Mucosa of stomach (tissue), 1 donor: ENCODE results near the gene NCKAP5.
"Not testable (repeated sequence)": the region's sequence is repeated elsewhere in the genome, so short reads cannot be mapped to it uniquely, and the experiment has no call there.

ENCODE experiments used
- H3K27me3 ChIP-seq: one replicate; pipeline ENCODE4 v1.7.0; 2013; ENCODE audit warnings: mild to moderate bottlenecking, low read length; ENCODE audit not compliant: control insufficient read depth, insufficient read depth
- H3K36me3 ChIP-seq: one replicate; pipeline ENCODE4 v1.7.0; 2013; ENCODE audit warnings: low read length; ENCODE audit not compliant: control insufficient read depth, insufficient read depth
- H3K4me1 ChIP-seq: one replicate; pipeline ENCODE4 v1.7.0; 2013; ENCODE audit warnings: mild to moderate bottlenecking, low read length; ENCODE audit not compliant: control insufficient read depth, insufficient read depth
- H3K4me3 ChIP-seq: one replicate; pipeline ENCODE4 v1.7.0; 2013; ENCODE audit warnings: low read length
- H3K9ac ChIP-seq: one replicate; pipeline ENCODE4 v1.7.0; 2013; ENCODE audit warnings: mild to moderate bottlenecking, low read length, moderate library complexity
- H3K9me3 ChIP-seq: one replicate; pipeline ENCODE4 v1.7.0; 2013; ENCODE audit warnings: mild to moderate bottlenecking, low read length, moderate library complexity; ENCODE audit not compliant: control insufficient read depth
- donor health status: Pancreatic carcinoma.

NCKAP5 gene

GRCh38 chr2:133486771-133487191 is 81.5 kb downstream of the NCKAP5 start:
- no peak overlapping the region for H3K9ac ChIP-seq
- H3K4me1 ChIP-seq: peaks cover 18% of the 10 kb centered on the region
- H3K27me3 ChIP-seq: no peaks in the 10 kb centered on the region
- no peak overlapping the region for H3K4me3 ChIP-seq
- H3K9me3 ChIP-seq: no peaks in the 10 kb centered on the region
- no peaks in the 10 kb centered on the region for H3K36me3 ChIP-seq

- peaks cover 14% of the 10 kb centered on the region for H3K4me1 ChIP-seq
- no peak overlapping the region for H3K4me3 ChIP-seq
- no peaks in the 10 kb centered on the region for H3K27me3 ChIP-seq
- H3K9ac ChIP-seq: no peak overlapping the region
- no peaks in the 10 kb centered on the region for H3K9me3 ChIP-seq
- no peaks in the 10 kb centered on the region for H3K36me3 ChIP-seq
Measured at GRCh38 chr2:133485868-133486267, 82.4 kb downstream of the NCKAP5 start.

GRCh38 chr2:133484784-133485183 is 83.5 kb downstream of the NCKAP5 start:
- Histone ChIP-seq H3K9ac (no peak overlapping the region), H3K27me3 (no peaks in the 10 kb centered on the region), H3K4me3 (no peak overlapping the region), H3K36me3 (no peaks in the 10 kb centered on the region), H3K9me3 (no peaks in the 10 kb centered on the region), H3K4me1 (peaks cover 4% of the 10 kb centered on the region)

- no peaks in the 10 kb centered on the region for H3K27me3 ChIP-seq
- H3K9ac ChIP-seq: no peak overlapping the region
- H3K4me1 ChIP-seq: no peaks in the 10 kb centered on the region
- H3K4me3 ChIP-seq: no peak overlapping the region
- no peaks in the 10 kb centered on the region for H3K36me3 ChIP-seq
- H3K9me3 ChIP-seq: no peaks in the 10 kb centered on the region
Measured at GRCh38 chr2:133484106-133484505, 84.2 kb downstream of the NCKAP5 start.

- no peaks in the 10 kb centered on the region for H3K9me3 ChIP-seq
- H3K4me1 ChIP-seq: no peaks in the 10 kb centered on the region
- no peak overlapping the region for H3K4me3 ChIP-seq
- H3K36me3 ChIP-seq: no peaks in the 10 kb centered on the region
- H3K27me3 ChIP-seq: no peaks in the 10 kb centered on the region
- no peak overlapping the region for H3K9ac ChIP-seq
Measured at GRCh38 chr2:133483181-133483580, 85.1 kb downstream of the NCKAP5 start.

- H3K36me3 ChIP-seq: no peaks in the 10 kb centered on the region
- no peaks in the 10 kb centered on the region for H3K9me3 ChIP-seq
- H3K9ac ChIP-seq: no peak overlapping the region
- H3K4me1 ChIP-seq: no peaks in the 10 kb centered on the region
- no peaks in the 10 kb centered on the region for H3K27me3 ChIP-seq
- no peak overlapping the region for H3K4me3 ChIP-seq
Measured at GRCh38 chr2:133480707-133481429, 87.4 kb downstream of the NCKAP5 start.

- Histone ChIP-seq H3K27me3 (no peaks in the 10 kb centered on the region), H3K4me3 (no peak overlapping the region), H3K9ac (no peak overlapping the region), H3K4me1 (no peaks in the 10 kb centered on the region), H3K36me3 (no peaks in the 10 kb centered on the region), H3K9me3 (no peaks in the 10 kb centered on the region)
Measured at GRCh38 chr2:133477616-133477990, 90.7 kb downstream of the NCKAP5 start.

- no peaks in the 10 kb centered on the region for H3K36me3 ChIP-seq
- H3K4me3 ChIP-seq: no peak overlapping the region
- H3K9me3 ChIP-seq: no peaks in the 10 kb centered on the region
- no peaks in the 10 kb centered on the region for H3K27me3 ChIP-seq
- no peak overlapping the region for H3K9ac ChIP-seq
- no peaks in the 10 kb centered on the region for H3K4me1 ChIP-seq
Measured at GRCh38 chr2:133476931-133477615, 91.2 kb downstream of the NCKAP5 start.

- no peaks in the 10 kb centered on the region for H3K27me3 ChIP-seq
- no peaks in the 10 kb centered on the region for H3K4me1 ChIP-seq
- H3K4me3 ChIP-seq: no peak overlapping the region
- H3K9me3 ChIP-seq: no peaks in the 10 kb centered on the region
- no peak overlapping the region for H3K9ac ChIP-seq
- no peaks in the 10 kb centered on the region for H3K36me3 ChIP-seq
Measured at GRCh38 chr2:133476286-133476685, 92.0 kb downstream of the NCKAP5 start.

GRCh38 chr2:133475610-133476009 is 92.7 kb downstream of the NCKAP5 start:
- Histone ChIP-seq H3K27me3 (no peaks in the 10 kb centered on the region), H3K9me3 (no peaks in the 10 kb centered on the region), H3K9ac (no peak overlapping the region), H3K4me3 (no peak overlapping the region), H3K36me3 (no peaks in the 10 kb centered on the region), H3K4me1 (peaks cover 3% of the 10 kb centered on the region)

- H3K27me3 ChIP-seq, H3K4me1 ChIP-seq: not testable (repeated sequence)
Measured at GRCh38 chr2:133470446-133470845, 97.8 kb downstream of the NCKAP5 start.

GRCh38 chr2:133462811-133463210 is 105.5 kb downstream of the NCKAP5 start:
- Histone ChIP-seq H3K9ac (no peak overlapping the region), H3K9me3 (no peaks in the 10 kb centered on the region)

More at GRCh38 chr2:133470446-133470845, 97.8 kb downstream of the NCKAP5 start:
- not testable (repeated sequence) for H3K9me3 ChIP-seq, H3K4me3 ChIP-seq, H3K36me3 ChIP-seq, H3K9ac ChIP-seq

More at GRCh38 chr2:133462811-133463210, 105.5 kb downstream of the NCKAP5 start:
- no peak overlapping the region for H3K4me3 ChIP-seq
- H3K4me1 ChIP-seq: no peaks in the 10 kb centered on the region
- H3K27me3 ChIP-seq: no peaks in the 10 kb centered on the region
- H3K36me3 ChIP-seq: no peaks in the 10 kb centered on the region
